ENCODE results near the gene KCNJ6. TPM values are rescaled to one million over a fixed set of nuclear protein-coding genes. Genes with fewer than 3 reads are reported as not detected.

KCNJ6 gene
- total RNA-seq, 1 experiment from 2014 or later, result not detected

- ATAC-seq, result no peak
- H2AFZ ChIP-seq (ENCODE audit: low read depth, low read length, poor library complexity, severe bottlenecking), result no peak overlapping the region
- no peaks in the 10 kb centered on the region for H3K36me3 ChIP-seq (ENCODE audit: control insufficient read depth in 1 of 2, insufficient read depth in 2 of 2, low read length in 2 of 2)
- RAD21 ChIA-PET (ENCODE audit: low non-redundant PET in 1 of 2, low total read pairs in 2 of 2, uncharacterized antibody in 2 of 2, unreplicated experiment in 2 of 2), result no interaction called here
- H3K9me3 ChIP-seq (ENCODE audit: control insufficient read depth in 1 of 2, insufficient read depth in 1 of 2, low read depth in 1 of 2, low read length in 2 of 2), result peaks cover 0 to 14% of the 10 kb centered on the region in 2 experiments; a peak in 2 of 4 replicates
- H3K27ac ChIP-seq (ENCODE audit: low read depth, low read length), result no peak overlapping the region
- H3K27me3 ChIP-seq (ENCODE audit: insufficient read depth, low read length), result no peaks in the 10 kb centered on the region
- no peaks in the 10 kb centered on the region for H3K9me2 ChIP-seq (ENCODE audit: insufficient read depth)
- no peaks in the 10 kb centered on the region for H3K79me2 ChIP-seq (ENCODE audit: insufficient read depth, low read length)
- no TSS peak for BruUV-seq (replicated peaks)
- H3K4me3 ChIP-seq (replicated peaks in 1 of 2; ENCODE audit: low read depth in 1 of 2, low read length in 2 of 2), result no peak overlapping the region
- intact Hi-C loops (cut with micrococcal nuclease), result no loop called here
- CTCF ChIA-PET, result no interaction called here
- H3K9ac ChIP-seq (ENCODE audit: low read length), result no peak overlapping the region
- no peak overlapping the region for H3K4me2 ChIP-seq (ENCODE audit: low read length)
- TF ChIP-seq JUND (IDR thresholded peaks at IDR 0.05), result no peak
- no peak for TF ChIP-seq SP1 (IDR thresholded peaks at IDR 0.05; ENCODE audit: low read depth)
- TF ChIP-seq EGR1 (IDR thresholded peaks at IDR 0.05; ENCODE audit: low read depth), result no peak
- no peak for TF ChIP-seq CBX3 (IDR thresholded peaks at IDR 0.05; ENCODE audit: low read depth)
- no peak for TF ChIP-seq SIN3A (IDR thresholded peaks at IDR 0.05; ENCODE audit: low read depth)
- no peak for TF ChIP-seq POLR2A (IDR thresholded peaks at IDR 0.05; ENCODE audit: borderline replicate concordance, extremely low read depth, insufficient read depth, insufficient read length)
- no peak for TF ChIP-seq ZFX (IDR thresholded peaks at IDR 0.05)
- TF ChIP-seq ZBTB33 (IDR thresholded peaks at IDR 0.05; ENCODE audit: extremely low read depth, insufficient replicate concordance, low read length), result no peak
- no peak for TF ChIP-seq SRF (IDR thresholded peaks at IDR 0.05; ENCODE audit: low read depth)
- TF ChIP-seq POLR2AphosphoS5 (IDR thresholded peaks at IDR 0.05; ENCODE audit: low read depth, low read length), result no peak
- no peak for TF ChIP-seq ELF1 (IDR thresholded peaks at IDR 0.05; ENCODE audit: borderline replicate concordance, low read depth)
- no peak for TF ChIP-seq FOSL1 (IDR thresholded peaks at IDR 0.05; ENCODE audit: low read depth)
- no peak for TF ChIP-seq CEBPB (IDR thresholded peaks at IDR 0.05; ENCODE audit: low read depth)
- no peak for TF ChIP-seq EZH2 (IDR thresholded peaks at IDR 0.05)
- no peak for TF ChIP-seq TCF7L2 (IDR thresholded peaks at IDR 0.05; ENCODE audit: borderline replicate concordance, extremely low read depth, insufficient read depth, insufficient read length)
- TF ChIP-seq REST (IDR thresholded peaks at IDR 0.05; ENCODE audit: low read depth), result no peak
- TF ChIP-seq RAD21 (IDR thresholded peaks at IDR 0.05; ENCODE audit: low read depth), result no peak
- TF ChIP-seq YY1 (IDR thresholded peaks at IDR 0.05; ENCODE audit: extremely low read depth, insufficient replicate concordance, low read depth, low read length), result no peak
- no peak for TF ChIP-seq ZNF274 (IDR thresholded peaks at IDR 0.05; ENCODE audit: low read depth, low read length)
- no peak for TF ChIP-seq CTCF (IDR thresholded peaks at IDR 0.05 in 2 of 3, conservative IDR thresholded peaks at IDR 0.05 in 1 of 3; ENCODE audit: borderline replicate concordance in 1 of 3, insufficient read depth in 1 of 3, low read depth in 2 of 3, low read length in 2 of 3)
- H4K20me1 ChIP-seq (ENCODE audit: insufficient read depth), result no peaks in the 10 kb centered on the region
- POLR2A ChIA-PET, result no interaction called here
- H3K4me1 ChIP-seq (ENCODE audit: control insufficient read depth in 1 of 2, insufficient read depth in 2 of 2, low read length in 2 of 2), result no peaks in the 10 kb centered on the region
- DNase-seq (ENCODE audit: low read depth, low spot score), result no peak
Observed at GRCh38 chr21:37939838-37940237, 23.6 kb upstream of the KCNJ6 start.

Data from HCT116 (cell line).